HG03432 (cell line): Measurements from ENCODE around the gene NXNL1.
"Not testable (repeated sequence)": the region's sequence is repeated elsewhere in the genome, so short reads cannot be mapped to it uniquely, and the experiment has no call there.

Experiments
- ATAC-seq: cut with Tn5 transposase; IDR thresholded peaks from one replicate; pipeline ENCODE4 v1.9.1; 2021; ENCODE audit warnings: mild to moderate bottlenecking, moderate library complexity; ENCODE audit not compliant: unreplicated experiment

NXNL1 gene, protein sequence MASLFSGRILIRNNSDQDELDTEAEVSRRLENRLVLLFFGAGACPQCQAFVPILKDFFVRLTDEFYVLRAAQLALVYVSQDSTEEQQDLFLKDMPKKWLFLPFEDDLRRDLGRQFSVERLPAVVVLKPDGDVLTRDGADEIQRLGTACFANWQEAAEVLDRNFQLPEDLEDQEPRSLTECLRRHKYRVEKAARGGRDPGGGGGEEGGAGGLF

DNA sequence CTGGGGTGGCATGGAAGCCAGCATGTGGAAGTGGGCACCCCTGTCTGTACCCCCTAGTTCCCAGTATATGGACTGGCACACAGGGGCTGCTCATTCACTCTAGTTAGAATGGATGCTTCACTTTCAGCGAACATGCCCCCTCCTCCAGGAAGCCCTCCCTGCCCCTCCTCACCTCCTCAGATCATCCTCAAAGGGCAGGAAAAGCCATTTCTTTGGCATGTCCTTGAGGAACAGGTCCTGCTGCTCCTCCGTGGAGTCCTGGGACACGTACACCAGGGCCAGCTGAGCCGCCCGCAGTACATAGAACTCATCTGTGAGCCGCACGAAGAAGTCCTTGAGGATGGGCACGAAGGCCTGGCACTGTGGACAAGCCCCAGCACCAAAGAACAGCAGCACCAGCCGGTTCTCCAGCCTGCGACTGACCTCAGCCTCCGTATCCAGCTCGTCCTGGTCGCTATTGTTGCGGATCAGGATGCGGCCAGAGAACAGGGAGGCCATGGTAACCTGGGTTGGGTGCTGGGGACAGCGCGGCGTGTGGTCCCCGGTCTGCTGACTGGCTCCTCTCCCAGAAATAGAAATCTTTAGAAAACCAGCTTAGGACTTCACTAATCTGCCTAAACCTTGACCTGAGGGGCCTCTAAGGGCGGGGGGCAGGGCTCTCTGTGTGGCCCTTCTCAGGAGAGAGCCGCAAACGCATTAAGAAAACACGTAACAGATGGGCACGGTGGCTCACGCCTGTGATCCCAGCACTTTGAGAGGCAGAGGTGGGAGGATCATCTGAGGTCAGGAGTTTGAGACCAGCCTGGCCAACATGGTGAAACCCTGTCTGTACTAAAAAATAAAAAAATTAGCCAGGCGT lies at the start of gene NXNL1:
Gene NXNL1, minus strand, starts transcription at position 555 of the 859 bp plus-strand sequence. Its CDS starts 57 bp downstream, at position 498.
- ATAC-seq = no peak

DNA sequence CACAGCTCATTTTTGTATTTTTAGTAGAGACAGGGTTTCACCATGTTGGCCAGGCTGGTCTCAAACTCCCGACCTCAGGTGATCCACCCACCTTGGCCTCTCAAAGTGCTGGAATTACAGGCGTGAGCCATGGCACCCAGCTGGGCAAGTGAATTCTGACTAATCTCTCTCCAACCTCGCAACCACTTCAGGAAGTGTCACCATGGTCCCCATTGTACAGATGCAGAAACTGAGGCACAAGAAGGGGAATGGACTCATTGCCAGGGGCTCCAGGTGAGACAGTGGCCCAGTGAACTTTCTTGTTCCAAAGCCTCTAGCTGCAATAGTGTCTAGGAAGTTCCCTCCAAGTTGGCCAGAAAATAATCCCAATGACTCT lies 47.8 kb upstream of the NXNL1 start:
- not testable (repeated sequence) for ATAC-seq

DNA sequence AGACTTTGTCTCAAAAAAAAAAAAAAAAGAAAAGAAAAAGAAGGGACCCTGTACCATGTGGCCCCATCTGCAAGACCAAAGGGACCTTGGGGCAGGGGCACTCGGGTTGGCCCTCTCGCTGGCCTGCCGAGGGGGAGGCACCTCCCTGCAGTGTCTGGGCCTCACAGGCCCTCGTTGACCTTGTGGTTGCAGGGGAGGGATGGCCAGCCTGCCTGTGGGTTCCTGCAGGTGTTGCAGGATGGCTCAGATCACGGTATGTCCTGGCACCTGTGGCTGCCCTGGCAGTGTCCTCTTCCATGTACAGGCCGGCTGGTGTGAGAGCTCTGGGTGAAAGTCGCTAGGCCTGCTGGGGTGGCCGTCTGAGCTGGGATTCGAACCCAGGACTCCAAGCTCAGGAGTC lies 46.0 kb upstream of the NXNL1 start:
- no peak for ATAC-seq

DNA sequence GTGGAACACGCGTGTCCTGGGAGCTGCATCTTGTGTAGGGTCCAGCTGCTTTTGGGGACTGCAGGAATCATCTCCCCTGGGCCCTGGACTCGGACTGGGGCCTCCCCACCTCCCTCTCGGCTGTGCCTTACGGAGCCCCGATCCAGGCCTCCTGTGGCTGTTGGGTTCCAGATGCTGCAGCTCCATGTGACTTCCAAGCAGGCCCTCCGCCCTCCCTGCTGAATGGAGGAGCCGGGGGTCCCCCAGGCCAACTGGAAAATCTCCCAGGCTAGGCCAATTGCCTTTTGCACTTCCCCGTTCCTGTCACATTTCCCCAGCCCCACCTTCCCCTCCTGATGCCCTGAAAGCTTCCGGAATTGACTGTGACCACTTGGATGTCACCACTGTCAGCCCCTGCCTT lies 44.5 kb upstream of the NXNL1 start:
- ATAC-seq = no peak

DNA sequence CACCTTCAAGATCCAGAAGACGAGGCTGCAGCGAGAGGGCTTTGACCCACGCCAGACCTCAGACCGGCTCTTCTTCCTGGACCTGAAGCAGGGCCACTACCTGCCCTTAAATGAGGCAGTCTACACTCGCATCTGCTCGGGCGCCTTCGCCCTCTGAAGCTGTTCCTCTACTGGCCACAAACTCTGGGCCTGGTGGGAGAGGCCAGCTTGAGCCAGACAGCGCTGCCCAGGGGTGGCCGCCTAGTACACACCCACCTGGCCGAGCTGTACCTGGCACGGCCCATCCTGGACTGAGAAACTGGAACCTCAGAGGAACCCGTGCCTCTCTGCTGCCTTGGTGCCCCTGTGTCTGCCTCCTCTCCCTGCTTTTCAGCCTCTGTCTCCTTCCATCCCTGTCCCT lies 43.7 kb upstream of the NXNL1 start:
- no peak for ATAC-seq

DNA sequence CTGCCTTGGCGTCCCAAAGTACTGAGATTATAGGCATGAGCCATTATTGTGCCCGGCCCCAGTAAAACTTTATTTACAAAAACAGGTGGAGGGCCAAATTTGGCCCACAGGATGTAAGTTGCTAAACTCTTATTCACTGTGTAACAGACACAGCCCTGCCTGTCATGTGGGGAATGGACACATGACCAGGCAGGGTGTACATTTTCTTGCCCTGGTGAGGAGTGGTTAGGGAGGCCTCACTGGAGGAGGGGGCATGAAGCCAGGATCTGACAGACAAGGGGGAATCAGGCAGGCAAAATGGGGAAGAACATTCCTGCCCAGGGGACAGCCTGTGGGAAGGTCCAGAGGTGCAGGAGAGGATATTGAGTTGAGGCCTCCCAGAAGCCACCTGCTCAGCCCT lies 43.3 kb upstream of the NXNL1 start:
- ATAC-seq = no peak

DNA sequence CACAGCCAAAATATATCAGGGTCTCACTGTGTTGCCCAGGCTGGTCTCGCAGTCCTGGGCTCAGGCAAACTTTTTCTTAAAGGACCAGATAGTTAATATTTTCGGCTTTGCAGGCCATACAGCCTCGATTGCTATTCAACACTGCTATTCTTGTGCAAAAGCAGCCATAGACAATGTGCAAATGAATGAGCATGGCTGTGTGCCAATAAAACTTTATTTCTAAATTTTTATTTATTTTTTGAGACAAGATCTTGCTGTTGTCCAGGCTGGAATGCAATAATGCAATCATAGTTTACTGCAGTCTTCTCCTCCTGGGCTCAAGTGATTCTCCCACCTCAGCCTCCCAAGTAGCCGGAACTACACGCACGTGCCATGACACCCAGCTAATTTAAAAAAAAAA lies 42.5 kb upstream of the NXNL1 start:
- no peak for ATAC-seq

DNA sequence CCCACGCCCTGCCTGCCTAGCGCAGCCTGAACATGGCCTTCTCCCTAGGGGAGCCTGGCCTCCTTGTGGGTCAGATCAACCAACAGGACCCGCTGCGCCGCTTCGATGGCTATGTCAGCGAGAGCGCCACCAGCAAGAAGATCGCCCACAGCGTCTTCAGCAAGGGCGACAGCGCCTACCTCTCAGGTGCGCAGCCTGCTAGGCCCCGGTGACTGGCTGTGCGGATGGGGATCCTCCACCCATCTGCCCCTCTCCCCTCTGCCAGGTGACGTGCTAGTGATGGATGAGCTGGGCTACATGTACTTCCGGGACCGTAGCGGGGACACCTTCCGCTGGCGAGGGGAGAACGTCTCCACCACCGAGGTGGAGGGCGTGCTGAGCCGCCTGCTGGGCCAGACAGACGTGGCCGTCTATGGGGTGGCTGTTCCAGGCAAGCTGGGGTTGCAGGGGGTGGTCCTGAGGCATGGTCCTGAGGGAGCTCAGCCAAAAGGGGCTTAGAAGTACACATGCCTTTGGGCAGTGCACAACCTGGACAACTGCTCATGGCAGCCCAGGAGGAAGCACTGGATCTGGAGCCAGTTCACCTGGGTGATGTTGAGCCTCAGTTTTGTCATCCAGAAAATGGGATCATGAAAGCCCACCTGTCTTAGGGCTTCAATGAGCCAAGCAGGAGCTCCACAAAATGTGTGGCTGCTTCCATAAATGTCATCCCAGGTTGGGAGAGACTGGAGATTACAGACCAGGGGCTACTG lies 39.9 kb upstream of the NXNL1 start:
- ATAC-seq = no peak

DNA sequence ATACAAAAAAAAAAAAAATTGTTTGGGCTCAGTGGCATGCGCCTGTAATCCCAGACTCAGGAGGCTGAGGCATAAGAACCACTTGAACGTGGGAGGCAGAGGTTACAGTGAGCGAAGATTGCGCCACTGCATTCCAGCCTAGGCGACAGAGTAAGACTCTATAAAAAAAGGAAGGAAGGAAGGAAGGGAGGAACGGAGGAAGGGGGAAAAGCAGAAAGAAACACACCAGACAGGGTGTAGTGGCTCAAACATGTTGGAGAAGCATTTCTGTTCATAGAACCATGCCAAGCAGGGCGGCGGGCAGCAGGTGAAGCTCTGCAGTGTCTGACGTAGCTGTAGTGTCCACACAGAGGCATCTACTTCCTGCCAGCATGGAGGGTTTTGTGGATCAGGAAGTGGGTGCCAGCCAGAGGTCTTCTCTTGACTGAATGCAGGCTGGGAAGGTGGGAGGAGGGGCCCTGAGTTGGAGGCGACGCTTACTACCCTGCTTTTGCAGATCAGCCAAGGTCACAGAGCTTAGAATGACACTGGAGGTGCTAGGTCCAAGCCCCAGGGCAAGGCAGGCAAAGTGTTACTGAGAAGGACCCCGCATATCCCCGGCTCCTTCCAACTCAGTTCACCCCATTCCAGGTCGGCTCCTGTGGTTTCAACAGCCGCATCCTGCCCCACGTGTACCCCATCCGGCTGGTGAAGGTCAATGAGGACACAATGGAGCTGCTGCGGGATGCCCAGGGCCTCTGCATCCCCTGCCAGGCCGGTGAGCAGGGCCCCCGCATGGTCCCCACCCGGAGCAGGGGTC lies 39.1 kb upstream of the NXNL1 start:
- ATAC-seq = no peak

DNA sequence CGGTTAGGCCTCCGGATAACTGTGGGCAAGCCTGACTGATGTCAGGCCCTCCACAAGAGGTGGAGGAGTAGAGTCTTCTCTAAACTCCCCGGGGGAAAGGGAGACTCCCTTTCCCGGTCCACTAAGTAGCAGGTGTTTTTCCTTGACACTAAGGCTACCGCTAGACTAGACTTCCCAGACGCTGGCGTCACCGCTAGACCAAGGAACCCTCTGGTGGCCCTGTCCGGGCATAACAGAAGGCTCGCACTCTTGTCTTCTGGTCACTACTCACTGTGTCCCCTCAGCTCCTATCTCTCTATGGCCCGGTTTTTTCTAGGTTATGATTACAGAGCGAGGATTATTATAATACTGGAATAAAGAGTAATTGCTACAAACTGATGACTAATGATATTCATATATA lies 38.3 kb upstream of the NXNL1 start:
- not testable (repeated sequence) for ATAC-seq

DNA sequence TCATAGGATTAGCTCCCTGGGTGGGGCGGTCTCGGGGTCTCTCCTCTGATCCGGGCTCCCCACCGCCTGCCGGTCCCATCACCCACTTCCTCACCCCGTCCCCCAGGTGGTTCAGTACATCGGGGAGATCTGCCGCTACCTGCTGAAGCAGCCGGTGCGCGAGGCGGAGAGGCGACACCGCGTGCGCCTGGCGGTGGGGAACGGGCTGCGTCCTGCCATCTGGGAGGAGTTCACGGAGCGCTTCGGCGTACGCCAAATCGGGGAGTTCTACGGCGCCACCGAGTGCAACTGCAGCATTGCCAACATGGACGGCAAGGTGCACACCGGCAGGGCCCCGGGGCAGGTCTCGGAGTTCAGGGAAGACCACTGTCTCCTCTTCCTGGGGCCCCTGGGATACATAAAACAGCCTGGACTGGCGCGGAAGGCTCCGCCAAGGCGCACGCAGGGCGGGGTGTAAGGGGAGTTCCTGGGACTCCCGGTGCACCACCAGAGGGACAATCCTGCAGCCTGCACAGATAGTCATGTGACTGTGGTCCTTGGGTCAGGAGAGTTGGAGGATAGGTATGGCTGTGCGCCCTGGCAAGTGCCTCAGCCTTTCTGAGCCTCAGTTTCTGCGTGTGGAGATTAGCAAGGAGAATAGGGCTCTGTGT lies 36.5 kb upstream of the NXNL1 start:
- ATAC-seq = no peak

DNA sequence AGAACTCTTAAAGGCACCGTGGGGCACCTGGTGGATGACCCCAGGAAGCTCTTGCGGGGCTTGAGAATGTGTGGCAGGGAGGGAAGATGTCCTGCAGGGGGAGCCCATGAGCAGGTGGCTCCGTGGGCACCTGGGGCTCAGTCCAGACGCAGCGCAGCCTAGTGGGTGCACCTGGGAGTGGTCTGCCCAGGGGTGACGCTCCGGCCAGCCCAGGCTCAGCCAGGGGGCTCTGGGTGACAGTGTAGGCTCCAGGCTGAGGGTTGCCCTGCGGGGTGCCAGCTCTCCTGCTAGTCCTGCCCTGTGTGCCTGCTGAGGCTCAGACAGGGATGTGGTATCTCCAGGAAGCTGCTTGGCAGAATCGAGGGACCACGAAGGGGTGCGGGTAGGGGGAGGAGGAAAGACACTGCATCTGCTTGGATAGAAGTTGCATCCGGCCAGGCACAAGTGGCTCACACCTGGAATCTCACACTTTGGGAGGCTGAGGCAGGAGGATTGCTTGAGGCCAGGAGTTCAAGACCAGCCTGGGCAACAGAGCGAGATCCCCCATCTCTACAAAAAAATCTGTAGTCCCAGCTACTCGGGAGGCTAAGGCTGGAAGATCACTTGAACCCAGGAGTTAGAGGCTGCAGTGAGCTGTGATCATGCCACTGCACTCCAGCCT lies 35.7 kb upstream of the NXNL1 start:
- peak; percentile 71 for ATAC-seq

DNA sequence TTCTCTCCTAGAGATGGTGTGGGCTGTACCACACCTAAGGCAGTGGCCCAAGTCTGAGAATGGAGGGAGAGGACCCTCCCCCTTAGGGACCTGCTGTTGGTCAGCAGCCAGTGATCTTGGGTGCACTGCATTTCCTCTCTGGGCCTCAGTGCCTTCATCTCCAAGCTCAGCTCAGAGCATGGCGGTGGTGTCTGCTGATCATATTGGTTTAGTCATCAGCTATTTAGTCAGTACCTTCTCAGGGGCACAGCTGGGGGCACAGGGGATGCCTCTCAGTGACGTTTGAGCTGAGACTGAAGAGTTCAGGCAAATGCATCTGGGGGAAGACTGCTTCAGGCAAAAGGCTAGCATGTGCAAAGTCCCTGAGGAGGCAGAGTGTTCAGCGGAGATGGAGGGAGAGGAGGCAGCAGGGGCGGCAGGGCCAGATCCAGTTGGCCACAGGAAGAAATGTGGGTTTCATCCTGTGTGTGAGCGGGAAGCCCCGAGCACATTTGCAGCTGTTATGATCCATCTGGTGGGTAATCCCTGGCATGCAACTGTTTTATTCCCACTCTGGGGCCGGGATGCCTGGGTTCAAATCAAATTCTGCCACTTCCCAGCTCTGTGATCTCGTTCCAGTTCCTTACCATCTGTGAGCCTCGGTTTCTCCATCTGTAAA lies 35.0 kb upstream of the NXNL1 start:
- ATAC-seq = no peak

DNA sequence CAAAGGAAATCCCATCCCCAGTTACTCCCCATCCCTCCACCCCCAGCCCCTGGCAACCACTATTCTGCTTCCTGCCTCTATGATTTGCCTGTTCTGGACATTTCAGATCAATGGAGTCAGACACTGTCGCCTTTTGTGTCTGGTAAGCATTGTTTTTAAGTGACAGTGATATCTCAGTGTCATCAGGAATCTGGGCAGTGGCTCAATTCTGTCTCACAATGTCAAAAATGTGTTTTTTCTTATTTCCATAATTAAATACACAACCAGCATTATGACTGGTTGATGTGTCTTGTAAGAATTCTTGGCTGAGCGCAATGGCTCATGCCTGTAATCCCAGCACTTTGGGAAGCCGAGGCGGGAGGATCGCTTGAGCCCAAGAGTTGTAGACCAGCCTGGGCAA lies 30.6 kb upstream of the NXNL1 start:
- no peak for ATAC-seq

DNA sequence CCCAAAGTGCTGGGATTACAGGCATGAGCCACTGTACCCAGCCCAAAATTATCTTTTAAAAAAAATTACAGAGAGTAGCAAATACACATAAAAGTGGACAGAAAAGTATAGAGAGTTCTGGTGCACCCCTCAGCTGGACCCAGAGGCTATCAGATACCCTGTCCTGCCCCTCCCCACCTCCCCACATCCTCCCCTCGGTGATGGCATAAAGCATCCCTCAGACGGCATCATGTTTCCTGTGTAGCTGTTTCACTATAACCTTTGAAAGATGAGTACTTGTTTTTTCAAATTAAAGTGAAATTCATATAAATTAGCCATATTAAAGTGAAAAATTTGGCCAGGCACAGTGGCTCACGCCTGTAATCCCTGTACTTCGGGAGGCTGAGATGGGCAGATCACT lies 29.7 kb upstream of the NXNL1 start:
- ATAC-seq = no peak

DNA sequence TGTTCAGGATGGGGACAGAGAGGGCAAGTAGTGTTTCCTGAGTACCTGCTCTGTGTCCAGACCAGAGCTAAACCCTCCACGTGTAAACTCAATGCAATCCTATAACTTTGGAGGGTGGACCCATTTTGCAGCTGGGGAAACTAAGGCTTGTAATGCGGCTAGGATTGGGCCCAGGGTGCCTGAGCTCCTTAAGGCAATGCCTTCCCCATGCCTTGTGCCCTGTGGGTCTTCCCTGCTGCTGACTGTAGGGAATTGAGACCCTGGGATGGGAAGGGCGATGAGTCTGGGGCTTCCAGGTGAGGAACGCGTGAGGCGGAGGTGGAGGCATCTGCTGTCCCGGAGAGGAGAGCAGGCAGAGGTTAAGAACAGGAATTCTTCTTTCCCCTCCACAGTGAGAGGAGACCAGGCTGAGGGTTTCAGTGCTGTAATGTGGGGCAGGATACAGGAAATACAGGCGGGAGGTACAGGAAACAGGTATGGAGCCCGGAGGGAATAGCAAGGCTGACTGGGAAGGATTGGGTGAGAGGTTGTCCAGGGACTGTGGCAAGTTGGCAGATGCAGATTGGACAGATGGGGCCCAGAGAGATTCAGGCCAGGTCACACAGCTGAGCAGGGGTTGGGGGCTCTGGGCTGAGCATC lies 28.8 kb upstream of the NXNL1 start:
- ATAC-seq = no peak

DNA sequence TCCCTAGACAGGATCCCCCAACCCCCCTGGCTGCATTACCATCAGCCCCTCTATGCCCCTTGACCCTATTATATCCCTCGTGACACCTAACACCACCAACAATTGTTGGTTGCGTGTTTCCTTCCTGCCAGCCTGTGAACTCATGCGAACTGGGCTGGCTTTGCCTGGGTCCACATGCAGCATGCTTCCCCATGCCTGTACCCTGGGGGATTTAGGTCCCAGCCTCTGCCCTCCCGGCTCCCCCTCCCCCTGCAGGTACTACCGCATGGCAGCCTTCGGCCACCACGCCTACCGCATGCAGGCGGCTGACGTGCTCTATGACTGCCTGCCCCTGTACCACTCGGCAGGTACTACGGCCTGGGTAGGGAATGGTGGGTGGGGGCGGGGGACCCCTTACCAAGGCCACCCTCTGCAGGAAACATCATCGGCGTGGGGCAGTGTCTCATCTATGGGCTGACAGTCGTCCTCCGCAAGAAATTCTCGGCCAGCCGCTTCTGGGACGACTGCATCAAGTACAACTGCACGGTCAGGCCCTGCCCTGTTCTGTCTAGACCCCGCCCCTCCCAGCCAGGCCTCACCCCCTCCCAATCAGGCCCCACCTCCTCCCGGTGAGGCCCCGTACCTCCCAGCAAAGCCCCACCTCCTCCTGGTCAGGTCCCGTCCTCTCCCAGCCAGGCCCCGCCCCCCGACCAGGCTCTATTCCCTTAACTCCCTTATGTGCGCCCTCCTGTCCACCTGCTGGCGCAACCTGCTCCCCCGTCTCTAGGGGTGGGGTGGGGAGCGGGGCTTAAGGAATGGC lies 28.1 kb upstream of the NXNL1 start:
- ATAC-seq = no peak
